NCI-H1417 (cell line): ENCODE results near the gene RPS6KA5.
A peak's percentile ranks its signal among the peaks of the same experiment; 100 is the strongest.

Source experiments
- DNase-seq, 3 experiments: peaks; one replicate each; lab custom pipeline; 2025; lab: John Stamatoyannopoulos, UW

RPS6KA5 gene

GRCh38 chr14:90938615-90939014, 121.8 kb downstream of the RPS6KA5 start:
- no peak for DNase-seq

DNA sequence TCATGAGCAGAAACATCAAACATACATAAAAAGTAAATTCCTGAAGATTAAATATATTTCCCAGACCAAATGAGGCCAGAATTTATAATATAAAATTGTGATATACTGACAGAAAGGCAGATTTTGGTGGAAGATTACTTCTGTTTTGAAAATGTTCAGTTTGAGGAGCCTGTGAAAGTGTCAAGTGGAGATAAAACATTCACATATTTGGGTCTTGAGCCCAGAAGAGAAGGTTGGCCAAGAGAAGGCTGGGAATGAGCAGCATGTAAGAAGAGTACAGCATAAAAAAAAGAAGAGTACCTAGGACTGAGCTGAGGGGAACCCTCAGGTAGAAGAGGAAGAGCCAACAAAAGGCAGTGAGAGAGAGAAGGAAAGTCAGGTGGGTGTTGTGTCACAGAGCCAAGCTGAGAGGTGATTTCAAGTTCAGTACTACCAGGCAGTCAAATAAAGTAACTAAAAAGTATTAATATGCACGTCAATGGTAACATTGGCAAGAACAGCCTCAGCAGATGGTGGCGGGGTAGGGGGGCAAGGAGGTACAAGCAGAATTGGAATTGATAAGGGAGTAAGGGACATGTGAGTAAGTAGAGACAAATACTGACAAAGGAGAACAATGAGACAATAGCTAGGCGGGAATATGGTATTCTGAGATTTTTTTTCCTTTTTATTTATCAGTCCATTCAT, 123.5 kb downstream of the RPS6KA5 start:
- no peak for DNase-seq

DNA sequence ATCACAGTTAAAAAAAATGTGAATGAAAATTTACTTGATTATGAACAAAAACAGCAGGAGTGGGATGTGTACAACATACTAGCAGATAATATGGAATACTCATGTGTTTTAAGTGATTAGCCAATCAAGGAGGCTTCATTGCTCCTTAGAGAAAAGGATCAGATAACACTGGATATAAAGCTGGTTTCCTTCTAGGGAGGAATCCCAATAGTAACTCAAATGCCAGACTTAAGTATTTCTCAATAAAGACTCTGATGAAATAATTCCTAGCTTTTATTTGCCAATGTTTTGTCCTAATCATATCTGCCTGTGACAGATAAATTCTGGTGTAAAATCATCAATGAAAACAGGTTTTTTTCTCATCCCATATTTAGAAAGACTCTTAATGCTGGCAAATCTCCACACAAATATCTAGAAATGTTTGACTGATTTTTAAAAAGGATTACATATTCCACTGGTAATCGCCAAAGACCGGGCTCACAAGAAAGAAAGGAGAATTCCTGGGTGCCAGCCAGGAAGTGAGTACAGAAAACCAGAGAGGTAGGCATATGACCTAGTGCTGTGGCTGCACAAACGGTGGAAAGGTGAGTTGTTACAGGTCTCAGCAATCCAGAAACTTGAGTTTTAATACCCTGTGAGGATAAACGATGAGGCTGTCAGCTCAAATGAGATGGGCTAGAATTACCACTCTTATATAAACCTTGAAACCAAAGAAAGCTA, 135.7 kb downstream of the RPS6KA5 start:
- DNase-seq: no peak

DNA sequence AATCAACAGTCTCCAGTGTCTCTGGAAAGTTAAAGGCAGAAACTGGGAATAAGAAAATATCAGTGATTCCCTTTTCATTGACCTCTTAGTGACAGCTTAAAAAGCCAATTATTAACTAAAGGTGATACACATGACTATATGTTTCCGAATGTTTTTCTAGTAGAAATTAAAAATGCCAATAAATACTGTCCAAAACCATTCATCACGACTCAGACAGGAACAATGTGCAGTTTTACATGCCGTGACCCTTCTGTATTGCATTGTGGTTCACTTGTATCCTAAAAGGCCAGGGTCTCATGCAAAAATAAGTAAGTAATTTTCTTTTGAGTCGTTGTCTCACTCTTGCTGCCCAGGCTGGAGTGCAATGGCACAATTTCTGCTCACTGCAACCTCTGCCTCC, 138.3 kb downstream of the RPS6KA5 start:
- DNase-seq: no peak

GRCh38 chr14:90911121-90911520, 149.3 kb downstream of the RPS6KA5 start:
- DNase-seq: no peak

DNA sequence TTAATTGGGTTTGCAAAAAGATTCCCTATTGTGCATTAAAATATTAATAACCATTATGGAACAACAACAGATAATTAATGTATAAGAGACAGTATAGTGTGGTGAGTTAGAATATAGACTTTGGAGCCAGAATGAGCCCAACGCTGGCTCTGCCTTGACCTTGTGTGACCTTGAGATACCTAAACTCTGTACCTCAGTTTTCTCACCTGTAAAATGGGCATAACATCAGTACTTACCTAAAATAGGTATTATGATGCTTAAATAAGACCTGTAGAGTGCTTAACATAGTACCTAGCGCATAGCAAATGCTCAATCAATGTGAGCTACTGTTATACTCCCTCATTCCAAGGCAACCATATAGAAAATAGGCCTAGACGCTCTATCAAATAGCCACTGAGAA, 153.3 kb downstream of the RPS6KA5 start:
- DNase-seq: no peak

DNA sequence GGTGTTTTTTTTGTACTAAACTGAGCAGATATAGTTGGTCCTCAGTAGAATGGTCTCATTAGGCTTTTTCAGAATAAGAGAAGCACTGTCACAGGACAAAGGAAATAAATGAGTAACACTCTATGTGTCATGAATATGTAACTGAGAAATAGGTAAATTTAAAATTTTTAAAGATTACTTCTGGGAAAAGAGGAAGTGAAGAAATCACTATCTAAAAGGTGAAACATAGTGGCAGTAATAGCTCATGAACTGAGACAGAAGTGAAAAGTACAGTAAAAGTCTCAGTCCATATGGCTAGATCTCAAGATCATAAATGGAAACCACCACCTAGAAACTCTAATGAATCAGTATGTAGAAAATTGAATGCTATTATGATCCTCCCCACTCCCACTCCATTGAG, 154.9 kb downstream of the RPS6KA5 start:
- DNase-seq: no peak

DNA sequence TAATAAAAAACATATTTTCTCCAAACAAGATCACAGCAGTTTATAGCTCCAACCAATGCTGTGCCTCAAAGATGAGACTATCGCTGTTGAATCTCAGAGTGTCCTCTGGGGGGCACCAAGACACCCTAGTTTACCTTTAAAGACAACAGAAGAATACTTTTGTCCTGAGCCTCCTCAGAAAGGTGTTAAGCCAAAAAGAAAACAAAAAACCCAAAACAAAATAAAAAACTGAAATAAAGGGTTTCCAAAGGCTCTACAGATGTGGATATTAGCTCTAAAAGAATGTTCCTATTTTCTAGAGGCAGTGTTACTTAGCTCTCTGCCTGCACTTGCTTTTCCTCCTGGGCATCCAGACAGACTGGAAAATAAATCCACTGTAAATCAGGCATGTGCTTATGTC, 157.3 kb downstream of the RPS6KA5 start:
- DNase-seq: peak; percentile 28 to 81 (median 76)

DNA sequence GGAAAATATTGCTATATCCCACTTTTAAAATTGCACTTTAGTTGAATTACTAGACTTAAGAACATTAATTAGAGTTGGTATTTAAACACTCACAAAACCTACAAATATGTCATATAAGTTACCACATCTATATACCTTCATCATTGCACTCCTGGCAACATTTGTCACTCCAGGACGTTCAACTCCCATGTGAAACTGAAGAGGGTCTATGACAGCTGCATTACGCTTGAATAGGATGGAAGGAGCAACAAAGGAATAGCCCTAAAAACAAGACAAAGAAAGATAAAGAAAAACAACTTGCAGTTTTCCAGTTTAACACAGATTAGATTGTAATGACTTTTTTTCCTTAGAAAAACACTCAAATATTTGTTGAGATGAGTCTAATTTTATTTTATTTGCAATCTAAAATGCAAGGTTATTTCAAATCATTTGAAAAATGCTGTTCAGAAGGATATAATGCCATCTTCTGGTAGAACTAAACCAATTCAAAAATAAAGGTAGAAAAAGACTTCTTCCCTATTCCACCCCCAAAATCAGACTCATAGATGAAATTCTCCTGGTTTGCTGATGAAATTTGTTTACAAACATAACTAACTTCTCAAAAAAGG, 159.9 kb downstream of the RPS6KA5 start:
- no peak for DNase-seq

DNA sequence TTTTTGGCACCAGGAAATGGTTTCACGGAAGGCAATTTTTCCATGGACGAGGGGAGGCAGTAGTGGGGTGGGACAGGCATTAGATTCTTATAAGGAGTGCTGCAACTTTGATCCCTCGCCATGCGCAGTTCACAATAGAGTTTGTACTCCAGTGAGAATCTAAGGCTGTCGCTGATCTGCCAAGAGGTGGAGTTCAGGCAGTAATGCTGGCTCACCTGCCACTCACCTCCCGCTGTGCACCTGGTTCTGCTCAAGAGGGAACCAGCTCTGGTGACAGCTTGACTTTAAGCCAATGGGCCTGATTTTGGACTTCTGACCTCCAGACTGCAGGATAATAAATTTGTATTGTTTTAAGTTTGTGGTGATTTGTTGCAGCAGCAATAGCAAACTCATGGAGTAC, 163.4 kb downstream of the RPS6KA5 start:
- no peak for DNase-seq

- DNase-seq: no peak
Observed at GRCh38 chr14:90894241-90894640, 166.2 kb downstream of the RPS6KA5 start.

GRCh38 chr14:90893510-90893909, 166.9 kb downstream of the RPS6KA5 start:
- DNase-seq: no peak

DNA sequence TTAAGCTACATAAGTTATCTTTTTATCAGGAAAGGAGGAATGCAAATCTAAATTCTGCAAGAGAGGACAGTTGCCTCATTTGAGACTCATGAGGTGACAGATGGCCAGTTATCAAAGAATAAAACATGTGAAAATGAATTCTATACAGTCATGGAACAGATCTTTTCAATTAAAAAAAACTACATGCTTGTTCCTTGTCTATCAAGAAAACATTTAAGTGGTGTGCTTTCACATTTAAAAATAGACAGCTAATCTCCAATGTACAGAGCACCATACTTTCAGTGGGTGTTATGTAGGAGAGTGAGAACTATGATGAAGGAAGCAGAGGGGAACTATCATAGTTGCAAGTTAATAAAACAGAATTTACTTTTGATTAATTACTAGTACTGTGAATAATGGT, 167.5 kb downstream of the RPS6KA5 start:
- DNase-seq: no peak

DNA sequence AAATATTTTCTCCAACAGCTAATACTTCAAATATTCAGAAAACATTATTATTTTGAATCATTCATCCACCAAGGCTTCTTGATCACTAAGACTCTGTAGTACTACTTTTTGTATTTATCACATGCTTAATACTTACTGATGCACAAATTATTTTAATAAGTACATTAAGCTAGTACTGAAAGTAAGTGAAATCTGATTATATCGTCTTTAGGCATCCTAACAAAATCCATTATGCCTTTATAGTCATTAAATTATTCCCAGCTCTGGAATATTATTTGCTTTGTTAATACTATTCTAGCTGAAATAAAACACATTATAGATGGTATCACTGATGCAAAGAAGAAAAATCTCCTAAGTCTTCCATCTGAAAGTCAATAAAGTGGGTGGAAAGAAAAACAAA, 169.1 kb downstream of the RPS6KA5 start:
- no peak for DNase-seq

DNA sequence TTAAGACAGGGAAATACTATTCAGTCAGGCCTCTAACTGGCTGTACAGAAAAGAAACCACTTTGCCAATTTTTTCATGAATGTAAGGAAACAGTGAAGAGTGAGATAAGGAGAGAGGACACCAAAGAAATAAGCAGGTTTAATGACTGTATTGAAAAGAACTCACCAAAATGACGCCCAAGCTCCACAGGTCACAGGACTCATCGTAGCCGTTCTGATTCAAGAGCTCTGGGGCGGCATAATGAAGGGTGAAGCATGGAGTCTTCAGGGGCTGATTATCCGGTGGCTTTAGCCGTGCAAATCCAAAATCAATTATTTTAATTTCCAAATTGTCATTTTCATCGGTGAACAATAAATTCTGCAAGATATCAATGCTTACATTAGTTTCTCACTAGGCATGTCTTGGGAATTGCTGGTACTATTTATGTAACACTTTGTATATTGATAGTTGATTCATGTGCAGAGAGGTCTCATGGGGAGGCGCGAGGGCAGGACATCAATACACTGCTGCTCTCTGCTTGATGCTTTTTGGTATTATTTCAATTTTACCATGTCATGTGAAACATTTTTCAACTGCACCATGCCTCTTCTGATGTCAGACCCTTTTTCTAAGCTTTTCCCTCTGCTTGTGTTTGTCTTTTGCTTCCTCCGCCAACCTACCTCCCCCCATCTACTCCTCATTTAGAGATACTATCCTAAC, 170.0 kb downstream of the RPS6KA5 start:
- no peak for DNase-seq

DNA sequence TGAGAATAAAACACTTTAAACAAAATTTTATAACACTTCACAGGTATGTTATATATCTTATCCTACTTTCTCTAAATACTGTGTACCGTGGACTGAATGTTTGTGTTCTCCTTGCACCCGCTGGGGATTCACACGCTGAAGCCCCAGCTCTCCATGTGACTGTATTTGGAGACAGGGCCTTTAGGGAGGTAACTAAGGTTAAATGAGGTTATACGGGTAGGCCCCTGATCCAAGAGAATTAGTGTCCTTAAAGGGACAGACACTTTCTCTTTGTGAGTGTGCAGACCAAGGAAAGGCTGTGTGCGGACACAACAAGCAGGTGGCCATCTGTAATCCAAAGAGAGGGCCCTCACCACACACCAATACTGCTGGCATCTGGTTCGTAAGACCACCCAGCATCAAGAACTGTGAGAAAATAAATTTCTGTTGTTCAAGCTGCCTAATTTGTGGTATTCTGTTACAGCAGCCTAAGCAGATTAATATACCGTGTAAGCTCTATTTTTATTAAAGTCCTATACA, 174.1 kb downstream of the RPS6KA5 start:
- no peak for DNase-seq

DNA sequence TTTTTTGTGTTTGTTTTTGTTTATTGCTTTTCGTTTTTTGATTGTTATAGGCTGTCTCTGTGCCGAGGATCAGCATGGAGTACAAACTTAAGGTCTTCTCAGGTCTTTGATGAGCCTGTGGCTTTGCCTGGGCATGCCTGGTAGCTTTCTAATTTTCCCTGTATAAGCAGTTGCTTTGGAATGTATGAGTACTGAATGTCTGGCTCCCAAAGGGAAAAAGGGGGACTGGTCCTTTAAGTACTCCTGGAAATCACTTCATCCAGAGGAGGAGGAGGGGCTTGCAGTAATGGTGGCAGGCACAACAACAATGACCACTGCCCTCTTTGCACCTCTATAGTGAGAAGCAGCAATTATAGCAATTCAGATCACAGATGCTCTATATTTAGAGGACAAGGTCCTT, 176.7 kb downstream of the RPS6KA5 start:
- DNase-seq: no peak

DNA sequence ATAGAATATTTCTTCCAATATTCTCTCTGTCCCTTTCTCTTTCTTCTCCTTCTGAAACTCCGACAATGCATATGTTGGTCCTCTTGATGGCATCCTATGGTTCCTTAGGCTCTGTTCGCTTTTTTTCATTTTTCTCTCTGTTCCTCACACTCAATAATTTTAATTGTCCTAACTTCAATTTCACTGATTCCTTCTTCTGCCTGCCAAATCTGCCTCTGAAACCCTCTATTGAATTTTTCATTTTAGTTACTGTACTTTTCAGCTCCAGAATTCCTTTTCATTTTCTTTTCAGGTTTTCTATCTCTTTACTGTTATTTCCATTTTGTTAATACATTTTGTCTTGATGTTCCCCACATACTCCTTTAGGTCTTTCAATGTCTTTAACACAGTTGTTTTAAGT, 177.2 kb downstream of the RPS6KA5 start:
- no peak for DNase-seq

GRCh38 chr14:90880282-90880681, 180.2 kb downstream of the RPS6KA5 start:
- no peak for DNase-seq

DNA sequence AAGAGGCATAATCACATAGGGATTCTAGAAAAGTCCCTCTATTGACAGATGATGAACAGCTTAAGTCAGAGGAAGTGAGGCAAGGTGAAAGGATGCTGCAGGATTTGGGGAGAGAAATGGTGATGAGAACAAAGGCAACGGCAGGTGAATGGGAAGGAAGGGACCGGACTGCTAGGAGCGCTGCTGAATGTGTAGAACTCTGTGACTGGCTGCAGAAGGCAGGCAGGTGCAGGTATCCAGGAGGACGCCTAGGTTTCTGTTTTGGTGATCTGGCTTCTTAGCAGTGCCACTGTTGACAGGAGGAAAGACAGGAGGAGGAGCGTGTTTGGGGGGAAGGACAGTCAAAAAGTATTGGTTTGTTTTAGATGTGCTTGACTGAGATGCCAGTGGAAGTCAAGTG, 185.8 kb downstream of the RPS6KA5 start:
- DNase-seq: no peak

DNA sequence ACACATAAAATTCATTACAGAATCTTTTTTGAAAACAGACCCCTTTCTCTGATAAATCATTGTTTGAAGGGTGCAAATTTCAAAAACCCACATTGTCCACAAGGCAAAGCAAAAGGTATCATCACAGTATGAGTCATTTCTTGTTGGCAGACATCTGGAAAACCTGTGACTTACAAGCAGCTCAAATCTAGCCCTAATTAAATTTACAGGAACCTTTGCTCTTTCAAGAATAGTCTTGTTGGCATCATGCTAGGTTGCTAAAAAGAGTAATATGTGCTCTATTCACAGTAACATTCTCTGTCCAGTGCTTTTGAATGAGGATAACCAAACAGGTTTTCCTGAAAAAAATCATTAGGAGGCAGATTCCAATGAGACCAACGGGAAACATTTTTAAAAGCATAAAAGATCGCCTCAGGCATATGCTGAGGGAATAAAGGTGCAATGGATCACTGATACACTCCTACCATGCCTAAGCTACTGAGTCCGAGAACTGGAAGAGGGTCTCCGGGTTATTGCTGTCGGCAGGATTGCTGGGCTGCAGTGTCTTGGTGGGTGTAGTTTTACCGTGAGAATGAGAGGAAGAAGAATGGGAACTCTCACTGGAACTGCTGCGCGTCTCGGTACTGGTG, 188.7 kb downstream of the RPS6KA5 start:
- DNase-seq: peak in 1 of 3 experiments; percentile 20

- DNase-seq: no peak
Observed at GRCh38 chr14:90870950-90871604, 189.4 kb downstream of the RPS6KA5 start.
